Uterus (tissue), 4 donors: ENCODE results near the gene EYA3. TPM values are rescaled to one million over a fixed set of nuclear protein-coding genes. Genes with fewer than 3 reads are reported as not detected.

ENCODE experiments used
- DNase-seq, 2 donors: peaks; one replicate each; pipeline ENCODE4 v3.0.0-alpha.2; 2019 to 2020
- H3K27ac ChIP-seq, 2 donors: fragments of 200-600 bp; sonication (generic); 1 replicate in 1 of 2; 2 replicates in 1 of 2; pipeline ENCODE4 v1.5.1; 2016 to 2018
- H3K27me3 ChIP-seq, 2 donors: fragments of 200-600 bp; sonication (generic); one replicate each; pipeline ENCODE4 v1.5.1; 2018 to 2019; ENCODE audit warnings: control low read depth in 1 of 2
- H3K36me3 ChIP-seq, 2 donors: fragments of 200-600 bp; sonication (generic); one replicate each; pipeline ENCODE4 v1.5.1; 2019; ENCODE audit warnings: control low read depth in 1 of 2
- H3K4me1 ChIP-seq, 2 donors: fragments of 200-600 bp; sonication (generic); one replicate each; pipeline ENCODE4 v1.5.1; 2018 to 2019; ENCODE audit warnings: control low read depth in 1 of 2
- H3K4me3 ChIP-seq, 2 donors: fragments of 200-600 bp; sonication (generic); 1 replicate in 1 of 2; 2 replicates in 1 of 2; pipeline ENCODE4 v1.5.1; 2018 to 2019; ENCODE audit warnings: mild to moderate bottlenecking in 1 of 2
- H3K9me3 ChIP-seq, 2 donors: fragments of 200-600 bp; sonication (generic); one replicate each; pipeline ENCODE4 v1.5.1; 2019; ENCODE audit warnings: control low read depth in 1 of 2
- CTCF ChIP-seq, 4 experiments: fragments of 200-600 bp in 2 of 4; fragments of 450-650 bp in 2 of 4; sonication (generic) in 2 of 4; IDR thresholded peaks; one replicate each; pipeline ENCODE4 v1.5.1; 2016 to 2019; ENCODE audit warnings: antibody characterized with exemption in 4 of 4, mild to moderate bottlenecking in 2 of 4, moderate library complexity in 1 of 4
- POLR2A ChIP-seq, 2 donors: fragments of 450-650 bp; IDR thresholded peaks; one replicate each; pipeline ENCODE4 v1.6.1; 2016; ENCODE audit warnings: antibody characterized with exemption in 2 of 2, mild to moderate bottlenecking in 1 of 2, moderate library complexity in 1 of 2
- intact Hi-C: fragments of 100-400 bp; cut with DNase I; formaldehyde crosslinking; loops from one replicate; pipeline ENCODE4 v1.15.1; 2023; ENCODE audit warnings: low total_unique reads
- total RNA-seq, 4 donors: library from RNA; depleted of rRNA in 3 of 4; stranded (reverse); fragments of >200 nt in 3 of 4; gene quantifications; one replicate each; pipeline versions ENCODE4 v1.1.0 to v1.2.4, GENCODE V29; 2014 to 2023
- donor health status: DM: yes; HTN: yes; CAD: no.

EYA3 gene
- total RNA-seq, 4 donors from 2014 or later, result 7.2 to 30.4 (median 13.1) TPM

GRCh38 chr1:28091043-28091781 lies 2.8 kb upstream of the EYA3 start:
- intact Hi-C loops, result no loop called here

GRCh38 chr1:28087614-28088167 lies 719 bp downstream of the EYA3 start:
- intact Hi-C loops, result no loop called here

More at GRCh38 chr1:28091043-28091781, 2.8 kb upstream of the EYA3 start:
- H3K27ac ChIP-seq, result no peak overlapping the region
- no peak for TF ChIP-seq POLR2A (IDR thresholded peaks at IDR 0.05)
- TF ChIP-seq CTCF (IDR thresholded peaks at IDR 0.05), result peak; percentile 52 to 82 (median 56)
- H3K36me3 ChIP-seq, result no peaks in the 10 kb centered on the region
- H3K4me1 ChIP-seq, result no peaks in the 10 kb centered on the region
- H3K9me3 ChIP-seq, result no peaks in the 10 kb centered on the region
- DNase-seq, result peak; percentile 28 to 39
- no peak overlapping the region for H3K4me3 ChIP-seq
- H3K27me3 ChIP-seq, result no peaks in the 10 kb centered on the region

GRCh38 chr1:28086651-28087050 lies 1.8 kb downstream of the EYA3 start:
- TF ChIP-seq CTCF (IDR thresholded peaks at IDR 0.05) (no peak), POLR2A (IDR thresholded peaks at IDR 0.05) (no peak)
- intact Hi-C loops, result no loop called here
- DNase-seq, result no peak
- no peaks in the 10 kb centered on the region for H3K27me3 ChIP-seq
- no peak overlapping the region for H3K27ac ChIP-seq
- H3K9me3 ChIP-seq, result no peaks in the 10 kb centered on the region
- no peaks in the 10 kb centered on the region for H3K4me1 ChIP-seq
- H3K36me3 ChIP-seq, result no peaks in the 10 kb centered on the region
- no peak overlapping the region for H3K4me3 ChIP-seq

More at GRCh38 chr1:28087614-28088167, 719 bp downstream of the EYA3 start:
- H3K4me3 ChIP-seq, result peak overlapping the region; percentile 73 to 74
- TF ChIP-seq POLR2A (IDR thresholded peaks at IDR 0.05) (no peak), CTCF (IDR thresholded peaks at IDR 0.05) (no peak)
- no peaks in the 10 kb centered on the region for H3K27me3 ChIP-seq
- H3K4me1 ChIP-seq, result no peaks in the 10 kb centered on the region
- H3K9me3 ChIP-seq, result no peaks in the 10 kb centered on the region
- peak overlapping the region; percentile 78 to 83 for H3K27ac ChIP-seq
- no peak for DNase-seq
- H3K36me3 ChIP-seq, result no peaks in the 10 kb centered on the region

- no peak for DNase-seq
- H3K4me1 ChIP-seq, result no peaks in the 10 kb centered on the region
- intact Hi-C loops, result no loop called here
- no peak overlapping the region for H3K4me3 ChIP-seq
- H3K27me3 ChIP-seq, result no peaks in the 10 kb centered on the region
- no peaks in the 10 kb centered on the region for H3K9me3 ChIP-seq
- no peak overlapping the region for H3K27ac ChIP-seq
- no peak for TF ChIP-seq CTCF (IDR thresholded peaks at IDR 0.05)
- no peak for TF ChIP-seq POLR2A (IDR thresholded peaks at IDR 0.05)
- no peaks in the 10 kb centered on the region for H3K36me3 ChIP-seq
Observed at GRCh38 chr1:28085129-28085528, 3.3 kb downstream of the EYA3 start.

- no peak for DNase-seq
- Histone ChIP-seq H3K9me3 (no peaks in the 10 kb centered on the region), H3K4me3 (no peak overlapping the region), H3K27ac (no peak overlapping the region), H3K36me3 (no peaks in the 10 kb centered on the region), H3K4me1 (peaks cover 0 to 2% of the 10 kb centered on the region in 2 donors), H3K27me3 (no peaks in the 10 kb centered on the region)
- intact Hi-C loops, result no loop called here
- no peak for TF ChIP-seq POLR2A (IDR thresholded peaks at IDR 0.05)
Observed at GRCh38 chr1:28083876-28084275, 4.5 kb downstream of the EYA3 start.
